WTC11 (cell line): ENCODE results near the gene RBMS1.

Experiments
- ATF3 ChIP-seq: sonication (generic); formaldehyde crosslinking; conservative IDR thresholded peaks from 2 replicates; pipeline ENCODE4 v1.8.1; 2022; ENCODE audit warnings: mild to moderate bottlenecking, missing genetic modification reagents
- CTCF ChIP-seq: fragments of 200-600 bp; IDR thresholded peaks from 2 replicates; pipeline ENCODE4 v1.8.0; 2022; ENCODE audit warnings: antibody characterized with exemption
- EMX1 ChIP-seq: fragments of 250-450 bp; sonication (Bioruptor Pico); IDR thresholded peaks from 2 replicates; pipeline ENCODE4 v1.8.0; 2021; ENCODE audit warnings: mild to moderate bottlenecking
- MXD4 ChIP-seq: fragments of 250-450 bp; sonication (Bioruptor Pico); IDR thresholded peaks from 2 replicates; pipeline ENCODE4 v1.8.0; 2021; ENCODE audit warnings: mild to moderate bottlenecking, moderate library complexity, borderline replicate concordance
- USF1 ChIP-seq: sonication (generic); formaldehyde crosslinking; IDR thresholded peaks from 2 replicates; pipeline ENCODE4 v1.8.0; 2022; ENCODE audit warnings: mild to moderate bottlenecking, missing genetic modification reagents
- ZBTB43 ChIP-seq: sonication (generic); formaldehyde crosslinking; IDR thresholded peaks from 2 replicates; pipeline ENCODE4 v1.8.1; 2023; ENCODE audit warnings: mild to moderate bottlenecking, missing genetic modification reagents
- ZNF138 ChIP-seq: sonication (generic); formaldehyde crosslinking; conservative IDR thresholded peaks from 2 replicates; pipeline ENCODE4 v1.8.1; 2022; ENCODE audit warnings: mild to moderate bottlenecking, moderate library complexity, missing genetic modification reagents
- ZNF263 ChIP-seq: sonication (generic); formaldehyde crosslinking; IDR thresholded peaks from 2 replicates; pipeline ENCODE4 v1.8.1; 2022; ENCODE audit warnings: low read depth, mild to moderate bottlenecking, moderate library complexity, missing genetic modification reagents
- ZNF317 ChIP-seq: sonication (generic); formaldehyde crosslinking; IDR thresholded peaks from 2 replicates; pipeline ENCODE4 v1.8.1; 2023; ENCODE audit warnings: low read depth, mild to moderate bottlenecking, moderate library complexity, missing genetic modification reagents, borderline replicate concordance

- TF ChIP-seq USF1, result no peak
- no peak for TF ChIP-seq CTCF
- no peak for TF ChIP-seq ATF3 (CRISPR knock-in tag)
- TF ChIP-seq ZBTB43 (CRISPR knock-in tag), result no peak
- TF ChIP-seq EMX1 (CRISPR knock-in tag), result no peak
- TF ChIP-seq ZNF138 (CRISPR knock-in tag), result no peak
- TF ChIP-seq ZNF317, result no peak
- no peak for TF ChIP-seq MXD4 (CRISPR knock-in tag)
- no peak for TF ChIP-seq ZNF263 (CRISPR knock-in tag)
Measured at GRCh38 chr2:160289126-160289525, 204.5 kb downstream of the RBMS1 start.
